DMS153 treated with DMSO at 0.1 percent for 48 hours (cell line): Measurements from ENCODE around the gene GPR142.

ENCODE experiments used
- DNase-seq: peaks from one replicate; lab custom pipeline; 2025; ENCODE audit not compliant: unreplicated experiment; lab: John Stamatoyannopoulos, UW

Gene GPR142

DNA sequence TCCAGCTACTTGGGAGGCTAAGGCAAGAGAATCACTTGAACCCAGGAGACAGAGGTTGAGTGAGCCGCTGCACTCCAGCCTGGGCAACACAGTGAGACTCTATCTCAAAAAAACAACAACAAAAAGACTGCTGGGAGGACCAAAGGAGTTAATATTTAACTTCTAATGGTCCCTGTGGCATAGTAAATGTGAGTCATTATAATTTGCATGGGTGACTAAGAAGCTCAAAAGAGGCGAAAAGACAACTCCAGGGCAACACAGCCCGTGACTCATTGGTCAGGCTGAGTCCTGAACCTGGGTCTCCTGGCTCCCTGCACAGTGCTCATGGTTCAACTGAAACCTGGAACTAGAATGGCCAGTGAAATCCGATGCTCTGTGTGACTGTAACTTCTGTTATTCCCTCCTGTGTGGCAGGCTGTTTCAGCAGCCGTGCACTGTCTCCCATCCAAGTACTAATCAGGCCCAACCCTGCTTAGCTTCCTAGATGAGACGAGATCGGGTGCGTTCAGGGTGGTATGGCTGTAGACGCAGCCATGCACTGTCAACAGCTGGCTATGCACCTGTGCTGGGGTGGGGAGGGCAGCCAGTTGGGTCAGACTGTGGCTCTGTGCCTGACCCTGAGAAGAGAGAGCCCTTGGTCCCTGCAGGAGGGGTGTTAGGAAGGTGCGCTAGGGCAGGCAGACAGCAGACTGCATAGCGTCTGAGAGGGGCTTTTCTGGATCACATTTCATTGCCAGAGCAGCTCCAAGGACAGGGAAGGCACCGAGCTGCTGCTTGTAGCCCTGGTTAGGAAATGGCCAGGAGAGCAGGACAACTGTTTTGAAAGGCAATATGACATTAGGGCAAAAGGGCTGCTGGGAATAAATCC lies 50.1 kb downstream of the GPR142 start:
- no peak for DNase-seq

DNA sequence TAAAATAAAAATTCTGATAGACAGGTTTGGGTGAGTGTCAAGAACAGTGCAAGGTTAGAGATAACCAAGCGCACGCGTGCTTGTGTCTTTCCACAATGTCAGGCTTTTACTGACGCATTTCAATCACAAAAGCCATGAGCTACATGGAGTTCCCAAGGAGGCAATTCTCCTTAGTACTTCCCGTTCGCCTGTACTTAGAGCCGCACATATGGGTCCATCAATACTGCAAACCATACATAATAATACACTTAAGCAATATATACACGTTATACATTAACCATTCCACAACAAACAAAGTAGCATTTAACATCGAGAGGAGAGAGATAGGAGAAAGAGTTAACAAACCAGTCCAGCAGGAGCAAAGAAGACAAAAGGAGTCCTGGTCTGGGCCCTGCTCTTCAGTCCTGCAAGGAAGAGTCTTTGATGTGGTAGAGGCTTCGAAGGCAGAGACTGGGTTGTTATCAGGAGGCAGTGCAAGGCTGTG lies 52.7 kb downstream of the GPR142 start:
- no peak for DNase-seq
